ENCODE data around the gene CIB1.

CIB1 gene

GRCh38 chr15:90213122-90213817 lies 20.5 kb downstream of the CIB1 start:
- DNase-seq, result no peak

- DNase-seq, result no peak
Observed at GRCh38 chr15:90212221-90213098, 21.3 kb downstream of the CIB1 start.

DNA sequence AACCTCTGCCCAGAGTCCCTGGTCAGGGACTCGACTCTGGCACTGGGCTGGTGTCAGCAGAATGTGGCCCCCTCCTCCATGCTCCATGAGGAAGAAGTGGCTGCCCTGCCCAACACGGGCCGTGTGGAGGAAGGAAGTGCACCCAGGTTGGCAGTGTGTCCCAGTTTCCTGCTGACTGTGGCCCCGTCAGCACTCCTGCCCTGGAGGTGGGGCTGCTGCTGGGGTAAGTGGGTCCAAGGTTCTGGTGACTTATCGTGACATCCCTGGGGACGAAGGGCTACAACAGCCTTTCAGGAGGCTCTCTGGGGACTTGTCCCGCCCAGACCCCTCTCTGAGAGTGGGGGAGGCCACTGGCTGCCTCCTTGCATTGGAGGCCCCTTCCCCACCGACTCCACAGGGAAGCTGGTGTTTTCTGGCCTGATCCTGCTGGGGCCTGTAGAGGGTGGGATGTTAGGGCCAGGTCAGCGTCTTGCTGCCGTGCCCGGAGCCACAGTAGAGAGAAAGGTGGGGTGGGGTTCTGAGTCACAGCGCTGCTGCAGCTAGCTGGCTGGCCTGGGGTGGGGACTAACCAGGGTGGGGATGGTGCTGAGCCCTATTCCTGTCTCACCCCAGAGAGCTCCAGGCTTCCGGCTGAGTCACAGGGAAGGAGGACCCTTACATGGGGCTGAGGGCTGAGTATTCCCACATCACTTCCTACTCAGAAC lies 22.1 kb downstream of the CIB1 start:
- no peak for DNase-seq

DNA sequence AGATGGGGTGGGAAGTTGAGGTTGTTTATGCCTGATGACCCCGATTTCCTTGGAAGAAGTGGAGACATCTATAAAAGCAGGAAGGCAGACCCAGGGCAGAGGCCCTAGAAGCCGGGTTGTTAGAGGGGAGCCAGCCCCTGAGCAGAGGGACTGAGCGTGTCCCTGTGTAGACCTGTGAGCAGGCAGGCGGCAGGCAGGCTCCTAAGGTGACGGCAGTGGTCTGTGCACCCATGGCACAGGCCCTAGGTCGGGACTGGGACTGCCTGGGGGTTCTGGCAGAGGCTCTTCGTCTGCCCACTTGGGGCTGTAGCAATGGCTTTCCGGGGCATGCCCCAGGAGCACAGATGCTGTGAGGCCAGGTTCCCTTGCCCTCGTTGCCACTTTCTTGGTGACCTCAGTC lies 22.7 kb downstream of the CIB1 start:
- no peak for DNase-seq

DNA sequence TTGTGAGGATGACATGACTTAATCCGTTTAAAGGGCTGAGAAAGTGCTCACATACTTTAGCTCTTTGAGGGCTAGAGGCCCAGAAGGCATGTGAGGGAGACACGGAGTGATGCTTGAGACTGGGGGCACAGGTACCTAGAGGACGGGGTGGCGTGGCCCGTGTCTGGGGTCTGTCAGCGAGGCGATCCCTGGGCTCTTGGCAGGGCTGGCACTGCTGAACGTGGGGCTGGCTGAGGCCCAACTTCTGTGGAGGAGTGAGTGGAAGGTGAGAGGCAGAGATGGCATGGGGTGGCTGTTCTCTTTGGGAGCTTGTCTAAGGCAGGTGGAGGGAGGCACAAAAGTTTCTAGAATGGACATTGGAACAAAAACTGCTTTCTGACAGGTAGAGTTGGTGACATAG lies 23.1 kb downstream of the CIB1 start:
- no peak for DNase-seq

- no peak for DNase-seq
Observed at GRCh38 chr15:90209591-90209990, 24.1 kb downstream of the CIB1 start.

DNA sequence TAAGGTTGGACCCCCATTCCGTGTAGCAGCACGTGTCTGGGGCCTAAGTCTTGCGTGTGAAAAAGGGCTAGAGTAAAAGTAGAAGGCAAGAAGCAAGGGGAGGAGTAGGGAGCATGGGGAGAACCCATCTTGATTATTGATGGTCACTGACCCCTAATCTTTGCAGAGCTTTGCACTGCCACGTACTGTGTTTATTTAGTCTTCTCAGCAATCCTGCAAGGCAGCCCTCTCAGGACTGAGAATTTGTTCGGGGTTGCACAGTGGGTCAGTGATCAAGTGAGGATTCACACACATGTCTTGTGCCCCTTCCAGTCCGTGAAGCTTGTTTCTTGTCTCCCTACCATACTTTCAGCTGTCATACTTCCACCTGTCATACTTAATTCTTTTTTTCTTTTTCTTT lies 25.4 kb downstream of the CIB1 start:
- DNase-seq, result no peak

- DNase-seq, result no peak
Observed at GRCh38 chr15:90207252-90207651, 26.5 kb downstream of the CIB1 start.

- no peak for DNase-seq
Observed at GRCh38 chr15:90205886-90206285, 27.9 kb downstream of the CIB1 start.

- no peak for DNase-seq
Observed at GRCh38 chr15:90205050-90205848, 28.5 kb downstream of the CIB1 start.

- DNase-seq, result no peak
Observed at GRCh38 chr15:90203922-90204321, 29.8 kb downstream of the CIB1 start.

DNA sequence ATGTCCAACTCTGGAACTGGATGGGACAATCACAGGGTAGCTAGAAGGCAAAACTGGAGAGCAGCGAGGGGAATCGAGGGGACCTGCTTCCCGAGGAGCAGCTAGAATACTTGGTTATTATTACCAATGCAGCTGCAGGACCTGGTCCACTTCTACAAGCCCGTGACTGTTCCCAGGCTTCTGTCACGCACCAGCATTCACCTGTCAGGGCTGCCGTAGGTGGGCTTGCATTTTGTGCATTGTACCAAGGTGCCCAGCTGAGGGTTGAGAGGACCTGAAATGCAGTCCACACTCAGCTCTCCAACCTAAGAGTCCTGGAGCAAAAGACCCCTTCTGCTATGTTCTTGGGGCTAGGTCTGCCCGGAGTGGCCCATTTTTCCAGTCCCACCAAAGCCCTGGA lies 30.3 kb downstream of the CIB1 start:
- DNase-seq, result no peak

DNA sequence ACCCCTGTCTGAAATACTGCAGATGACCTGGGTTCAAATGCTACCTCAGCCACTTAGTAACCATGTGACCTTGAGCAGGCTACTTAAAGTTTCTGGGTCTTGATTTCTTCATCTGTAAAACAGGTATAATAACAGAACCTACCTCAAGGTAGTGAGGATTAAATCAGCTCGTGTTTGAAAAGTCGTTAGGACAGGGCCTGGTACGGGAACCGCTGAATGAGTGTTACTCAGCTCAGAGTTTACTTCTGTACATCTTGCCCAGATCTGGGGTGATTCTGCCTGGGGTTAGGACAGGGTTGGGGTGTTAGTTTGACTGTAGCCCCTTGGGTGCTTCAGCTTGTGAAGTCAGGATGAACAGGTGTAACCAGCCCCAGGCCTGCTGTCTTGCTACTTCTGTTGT lies 30.8 kb downstream of the CIB1 start:
- DNase-seq, result no peak

DNA sequence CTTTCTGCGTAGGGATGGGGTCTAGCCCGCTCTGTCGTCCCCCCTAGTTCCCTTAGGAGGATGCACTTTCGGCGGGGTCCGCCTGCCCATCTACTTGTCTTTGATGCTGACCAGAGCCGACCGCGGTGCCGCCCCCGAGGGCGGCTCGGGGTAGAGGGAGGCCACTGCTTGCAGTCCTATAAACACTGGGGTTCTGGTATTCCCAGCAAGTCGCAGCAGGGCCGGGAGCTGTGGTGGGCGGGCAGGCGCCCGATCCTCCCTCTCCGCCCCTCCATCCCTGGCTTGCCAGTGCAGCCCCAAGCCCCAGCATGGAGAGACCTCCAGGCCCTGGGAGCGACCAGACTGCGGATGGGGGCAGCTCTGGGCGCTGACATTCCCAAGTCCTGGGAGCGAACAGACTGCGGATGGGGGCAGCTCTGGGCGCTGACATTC lies 31.8 kb downstream of the CIB1 start:
- no peak for DNase-seq

GRCh38 chr15:90201130-90201943 lies 32.4 kb downstream of the CIB1 start, which contains the start of gene SEMA4B:
SEMA4B (plus strand) TSS chr15:90201330; CDS start chr15:90201579, 249 bp downstream.
- peak; percentile 27 for DNase-seq

DNA sequence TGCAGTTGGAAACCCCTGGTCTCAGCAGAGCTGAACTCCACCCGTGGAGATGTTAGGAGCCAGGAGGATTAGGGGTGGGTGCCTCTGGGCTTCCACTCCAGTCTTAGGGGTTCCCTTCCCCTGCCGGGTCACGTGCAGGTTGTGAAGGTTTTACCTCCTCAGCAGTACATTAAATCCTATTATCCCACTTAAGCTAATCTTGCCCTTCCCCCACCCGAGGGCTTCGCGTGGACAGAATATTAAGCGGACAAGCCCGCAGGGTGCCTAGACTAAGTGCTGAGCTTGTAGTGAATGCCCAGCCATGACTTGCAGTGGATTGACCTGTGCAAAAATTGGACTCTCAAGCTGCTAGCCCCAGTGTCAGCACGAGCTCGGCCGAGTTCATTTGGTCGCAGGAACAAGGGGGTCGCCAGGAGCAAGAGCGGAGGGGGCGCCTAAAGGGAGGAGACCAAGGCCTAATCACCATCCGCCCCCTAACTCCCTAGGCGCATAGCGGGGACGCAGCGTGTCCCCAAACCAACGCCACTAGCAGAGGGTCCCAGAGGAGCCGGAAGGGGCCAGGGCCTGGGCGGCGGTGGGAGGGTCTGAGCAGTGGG lies 33.1 kb downstream of the CIB1 start:
- no peak for DNase-seq

DNA sequence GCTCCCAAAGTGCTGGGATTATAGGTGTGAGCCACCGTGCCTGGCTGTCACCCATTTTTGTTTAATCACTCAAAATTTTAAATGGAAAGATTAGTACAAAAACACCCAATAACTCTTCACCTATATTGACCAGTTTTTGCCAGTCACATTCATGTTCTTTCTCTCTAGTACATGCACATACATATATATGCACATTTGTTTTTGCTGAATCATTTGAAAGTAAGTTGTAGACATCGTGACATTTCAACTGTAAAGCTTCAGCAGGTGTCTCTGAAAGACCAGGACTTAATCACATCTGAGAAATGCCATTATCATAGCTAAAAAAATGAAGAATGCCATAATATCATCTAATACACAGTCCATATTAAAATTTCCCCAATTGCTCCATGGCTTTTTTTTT lies 39.1 kb downstream of the CIB1 start:
- no peak for DNase-seq

DNA sequence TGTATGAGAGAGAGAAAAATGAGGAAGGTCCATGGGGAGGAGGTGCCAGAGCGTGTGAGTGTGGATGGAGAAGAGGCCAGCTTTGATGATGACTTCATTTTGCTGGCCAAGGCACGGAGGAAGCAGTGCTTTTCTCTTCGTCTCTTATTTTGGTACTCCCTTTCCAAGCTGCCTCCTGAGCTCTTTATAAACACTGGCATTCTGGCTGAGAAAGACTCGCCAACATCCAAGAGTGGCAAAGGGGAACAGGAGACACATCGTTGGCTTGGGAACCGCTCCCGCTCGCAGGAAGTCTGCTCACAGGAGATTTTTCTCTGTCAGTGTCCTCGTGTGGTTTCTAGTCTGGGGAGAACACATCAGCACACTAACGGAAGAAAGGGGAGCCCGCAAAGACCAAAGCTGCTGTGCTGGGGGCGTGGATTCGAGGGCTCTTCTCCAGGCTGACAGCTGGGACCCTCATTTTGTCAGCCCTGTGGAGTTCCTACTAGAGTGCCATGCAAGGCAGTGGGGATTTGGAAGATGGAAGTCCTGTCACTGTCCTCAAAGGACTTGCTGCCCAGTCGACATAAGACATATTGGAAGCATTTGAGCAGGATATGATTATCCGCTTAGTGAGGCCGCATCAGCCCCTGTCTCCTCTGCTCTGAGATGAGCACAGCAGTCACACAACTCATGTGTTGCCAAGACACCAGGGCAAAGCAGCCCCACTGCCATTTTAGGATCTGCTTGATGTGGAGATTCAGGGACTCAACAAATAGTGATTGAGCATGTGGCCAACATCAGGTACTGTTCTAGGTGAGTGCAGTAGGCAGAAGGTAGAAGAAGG lies 40.6 kb downstream of the CIB1 start:
- DNase-seq, result no peak

DNA sequence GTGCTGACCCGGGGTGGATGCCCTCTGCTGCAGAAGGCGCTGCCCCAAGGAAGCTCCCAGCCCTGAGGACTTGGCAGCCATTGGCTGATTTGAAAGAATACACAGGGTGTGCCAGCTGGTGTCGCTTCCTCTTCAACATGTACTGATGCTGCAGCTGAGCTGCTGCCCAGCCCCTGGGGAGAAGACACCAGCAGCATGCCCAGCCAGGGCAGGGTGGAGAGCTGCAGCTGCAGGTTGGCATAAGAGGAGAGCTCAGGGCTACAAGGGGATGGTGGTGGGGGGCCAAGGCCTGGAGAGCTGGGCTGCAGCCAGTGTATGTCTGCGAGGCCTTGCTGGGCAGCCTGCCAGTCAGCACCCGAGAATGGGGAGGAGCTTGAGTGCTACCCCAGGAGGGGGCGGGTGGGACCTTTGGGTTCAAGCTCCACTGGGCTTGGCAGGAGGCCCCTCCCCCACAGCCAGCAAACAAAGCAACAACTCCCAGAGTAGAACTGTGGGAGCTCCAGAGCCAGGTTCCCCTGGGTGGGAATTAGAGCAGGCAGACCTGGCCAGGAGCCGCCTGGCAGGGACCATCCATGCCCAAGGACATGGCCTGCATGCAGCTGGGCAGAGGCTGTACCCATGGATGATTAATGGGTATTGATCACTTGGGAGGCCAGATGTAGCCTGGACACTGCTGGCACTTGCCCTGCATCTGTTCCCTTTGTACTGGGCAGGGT lies 41.8 kb downstream of the CIB1 start:
- DNase-seq, result no peak

DNA sequence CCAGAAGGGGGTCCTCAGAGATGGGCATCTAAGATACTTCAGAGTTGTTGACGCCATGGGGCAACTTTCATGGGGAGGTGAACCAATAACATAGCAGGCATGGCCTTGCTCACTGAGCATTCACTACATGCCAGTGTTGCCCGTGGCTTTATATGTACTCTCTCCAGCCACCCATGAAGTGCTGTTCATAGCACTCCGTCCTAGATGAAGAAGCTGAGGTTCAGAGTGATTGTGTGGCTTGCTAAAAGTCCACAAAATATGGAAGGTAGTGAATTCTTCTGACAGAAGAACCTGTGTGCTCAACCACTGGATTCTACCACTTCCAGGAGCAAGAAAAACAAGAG lies 42.4 kb downstream of the CIB1 start:
- no peak for DNase-seq

All from NK-92 treated with Interleukin-12 subunit alpha and Interleukin-12 subunit beta, amount 100 ng/mL, for 24 hours (cell line).